Dedifferentiated amniotic fluid mesenchymal stem cell (primary cell): ENCODE measurements around the gene CNP.

Experiments
- DNase-seq: peaks from one replicate; pipeline ENCODE4 v3.0.0-alpha.2; 2016; ENCODE audit errors: extremely low spot score

CNP gene

GRCh38 chr17:41972571-41973407, 6.2 kb downstream of the CNP start:
- no peak for DNase-seq

- DNase-seq: no peak
Observed at GRCh38 chr17:41973408-41973811, 6.8 kb downstream of the CNP start.

GRCh38 chr17:41974031-41974430, 7.4 kb downstream of the CNP start:
- DNase-seq: no peak

- no peak for DNase-seq
Observed at GRCh38 chr17:41974658-41975057, 8.1 kb downstream of the CNP start.

- DNase-seq: no peak
Observed at GRCh38 chr17:41975099-41976083, 8.8 kb downstream of the CNP start.

- DNase-seq: no peak
Observed at GRCh38 chr17:41976142-41976768, 9.7 kb downstream of the CNP start.

GRCh38 chr17:41977991-41978390, 11.4 kb downstream of the CNP start:
- no peak for DNase-seq

- no peak for DNase-seq
Observed at GRCh38 chr17:41982026-41982760, 15.6 kb downstream of the CNP start.

GRCh38 chr17:41984454-41984853, 17.9 kb downstream of the CNP start:
- no peak for DNase-seq

- DNase-seq: no peak
Observed at GRCh38 chr17:41985919-41986318, 19.3 kb downstream of the CNP start.

GRCh38 chr17:41986634-41987033, 20.0 kb downstream of the CNP start:
- no peak for DNase-seq

- DNase-seq: no peak
Observed at GRCh38 chr17:41987642-41988041, 21.0 kb downstream of the CNP start.

GRCh38 chr17:41988418-41988817, 21.8 kb downstream of the CNP start:
- no peak for DNase-seq

GRCh38 chr17:41989702-41990419, 23.3 kb downstream of the CNP start:
- DNase-seq: no peak

GRCh38 chr17:41992576-41992975, 26.0 kb downstream of the CNP start:
- DNase-seq: no peak

- no peak for DNase-seq
Observed at GRCh38 chr17:41996855-41997164, 30.2 kb downstream of the CNP start.

- DNase-seq: no peak
Observed at GRCh38 chr17:41998497-41998896, 31.9 kb downstream of the CNP start.

GRCh38 chr17:42000413-42001133, 34.0 kb downstream of the CNP start:
- no peak for DNase-seq

GRCh38 chr17:42001729-42002128, 35.1 kb downstream of the CNP start:
- DNase-seq: no peak

- DNase-seq: no peak
Observed at GRCh38 chr17:42002175-42002791, 35.7 kb downstream of the CNP start.
